Esophagus squamous epithelium (tissue), 5 donors: ENCODE data around the gene CSHL1. TPM values are rescaled to one million over a fixed set of nuclear protein-coding genes. Genes with fewer than 3 reads are reported as not detected.

ENCODE experiments used
- DNase-seq: peaks from one replicate; lab custom pipeline; 2025; lab: John Stamatoyannopoulos, UW
- H3K27ac ChIP-seq, 4 donors: fragments of 200-600 bp; sonication (generic); one replicate each; pipeline ENCODE4 v1.5.1; 2016 to 2019; ENCODE audit warnings: mild to moderate bottlenecking in 1 of 4
- H3K27me3 ChIP-seq, 4 donors: fragments of 200-600 bp; sonication (generic); 1 replicate in 3 of 4; 2 replicates in 1 of 4; pipeline versions ENCODE4 v1.5.1 to v1.6.0; 2017 to 2021; ENCODE audit warnings: antibody characterized with exemption in 1 of 4
- H3K36me3 ChIP-seq, 3 donors: fragments of 200-600 bp; sonication (generic); one replicate each; pipeline ENCODE4 v1.5.1; 2016 to 2019
- H3K4me1 ChIP-seq, 3 donors: fragments of 200-600 bp; sonication (generic); one replicate each; pipeline ENCODE4 v1.5.1; 2017 to 2019
- H3K4me3 ChIP-seq, 4 donors: fragments of 200-600 bp; sonication (generic); 1 replicate in 3 of 4; 2 replicates in 1 of 4; pipeline ENCODE4 v1.5.1; 2016 to 2019; ENCODE audit warnings: mild to moderate bottlenecking in 2 of 4, moderate library complexity in 1 of 4
- H3K9me3 ChIP-seq, 3 donors: fragments of 200-600 bp; sonication (generic); one replicate each; pipeline ENCODE4 v1.5.1; 2016 to 2019
- POLR2A ChIP-seq, 4 donors: fragments of 450-650 bp; IDR thresholded peaks; one replicate each; pipeline ENCODE4 v1.6.1; 2017; ENCODE audit warnings: antibody characterized with exemption in 4 of 4, mild to moderate bottlenecking in 4 of 4, moderate library complexity in 3 of 4
- WGBS, 2 donors: methylation state at CpG; one replicate each; pipeline ENCODE4 v1.1.5; 2018; 5-methylcytosine and 5-hydroxymethylcytosine counted together
- intact Hi-C: fragments of 100-400 bp; cut with DNase I; formaldehyde crosslinking; loops from one replicate; pipeline ENCODE4 v1.15.0; 2022
- total RNA-seq, 4 donors: library from RNA; depleted of rRNA; stranded (reverse); fragments of >200 nt; gene quantifications; one replicate each; pipeline ENCODE4 v1.1.0, GENCODE V29; 2016
- TF ChIP-seq, protein P1 (sequence below), 6 experiments: fragments of 450-650 bp in 4 of 6; fragments of 200-600 bp in 2 of 6; sonication (generic) in 2 of 6; IDR thresholded peaks; one replicate each; pipeline ENCODE4 v1.5.1; 2016 to 2019; ENCODE audit warnings: antibody characterized with exemption in 6 of 6, mild to moderate bottlenecking in 4 of 6, moderate library complexity in 4 of 6
- donor health status: DM: yes; HTN: yes; CAD: no.

The CSHL1 gene
- total RNA-seq, 4 donors from 2014 or later = not detected

DNA sequence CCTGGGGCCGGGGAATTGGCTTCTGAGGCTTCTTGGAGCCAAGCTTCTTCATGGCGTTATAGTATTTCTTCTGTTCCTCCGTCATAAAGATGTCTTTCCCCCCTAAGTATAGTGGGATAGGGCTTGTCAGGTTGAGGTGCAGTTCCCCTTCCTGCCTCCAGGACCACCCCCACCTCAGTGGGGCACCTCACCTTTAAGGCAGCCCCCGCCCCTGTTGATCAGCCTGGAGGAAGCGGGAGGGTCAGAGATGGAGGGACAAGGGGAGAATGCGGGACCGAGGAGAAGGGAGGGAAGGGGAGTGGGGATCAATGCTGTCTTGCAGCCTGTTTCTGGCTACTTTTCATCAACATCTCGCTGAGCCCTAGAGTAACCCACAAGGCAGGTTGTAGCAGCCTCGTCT, 32.7 kb upstream of the CSHL1 start:
- H3K27me3 ChIP-seq = peaks cover 0 to 11% (median 0%) of the 10 kb centered on the region in 4 donors
- no peak overlapping the region for H3K27ac ChIP-seq
- TF ChIP-seq, protein P1, sequence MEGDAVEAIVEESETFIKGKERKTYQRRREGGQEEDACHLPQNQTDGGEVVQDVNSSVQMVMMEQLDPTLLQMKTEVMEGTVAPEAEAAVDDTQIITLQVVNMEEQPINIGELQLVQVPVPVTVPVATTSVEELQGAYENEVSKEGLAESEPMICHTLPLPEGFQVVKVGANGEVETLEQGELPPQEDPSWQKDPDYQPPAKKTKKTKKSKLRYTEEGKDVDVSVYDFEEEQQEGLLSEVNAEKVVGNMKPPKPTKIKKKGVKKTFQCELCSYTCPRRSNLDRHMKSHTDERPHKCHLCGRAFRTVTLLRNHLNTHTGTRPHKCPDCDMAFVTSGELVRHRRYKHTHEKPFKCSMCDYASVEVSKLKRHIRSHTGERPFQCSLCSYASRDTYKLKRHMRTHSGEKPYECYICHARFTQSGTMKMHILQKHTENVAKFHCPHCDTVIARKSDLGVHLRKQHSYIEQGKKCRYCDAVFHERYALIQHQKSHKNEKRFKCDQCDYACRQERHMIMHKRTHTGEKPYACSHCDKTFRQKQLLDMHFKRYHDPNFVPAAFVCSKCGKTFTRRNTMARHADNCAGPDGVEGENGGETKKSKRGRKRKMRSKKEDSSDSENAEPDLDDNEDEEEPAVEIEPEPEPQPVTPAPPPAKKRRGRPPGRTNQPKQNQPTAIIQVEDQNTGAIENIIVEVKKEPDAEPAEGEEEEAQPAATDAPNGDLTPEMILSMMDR (IDR thresholded peaks at IDR 0.05) = peak in 1 of 6 experiments; percentile 11
- TF ChIP-seq POLR2A (IDR thresholded peaks at IDR 0.05) = no peak
- H3K4me3 ChIP-seq = no peak overlapping the region
- 84 to 88% methylated on average over 7 to 8 of the region's 9 CpGs for WGBS, 2 donors
- DNase-seq = no peak
- intact Hi-C loops = no loop called here
- no peaks in the 10 kb centered on the region for H3K9me3 ChIP-seq
- H3K4me1 ChIP-seq = peaks cover 0 to 11% (median 0%) of the 10 kb centered on the region in 3 donors
- no peaks in the 10 kb centered on the region for H3K36me3 ChIP-seq

DNA sequence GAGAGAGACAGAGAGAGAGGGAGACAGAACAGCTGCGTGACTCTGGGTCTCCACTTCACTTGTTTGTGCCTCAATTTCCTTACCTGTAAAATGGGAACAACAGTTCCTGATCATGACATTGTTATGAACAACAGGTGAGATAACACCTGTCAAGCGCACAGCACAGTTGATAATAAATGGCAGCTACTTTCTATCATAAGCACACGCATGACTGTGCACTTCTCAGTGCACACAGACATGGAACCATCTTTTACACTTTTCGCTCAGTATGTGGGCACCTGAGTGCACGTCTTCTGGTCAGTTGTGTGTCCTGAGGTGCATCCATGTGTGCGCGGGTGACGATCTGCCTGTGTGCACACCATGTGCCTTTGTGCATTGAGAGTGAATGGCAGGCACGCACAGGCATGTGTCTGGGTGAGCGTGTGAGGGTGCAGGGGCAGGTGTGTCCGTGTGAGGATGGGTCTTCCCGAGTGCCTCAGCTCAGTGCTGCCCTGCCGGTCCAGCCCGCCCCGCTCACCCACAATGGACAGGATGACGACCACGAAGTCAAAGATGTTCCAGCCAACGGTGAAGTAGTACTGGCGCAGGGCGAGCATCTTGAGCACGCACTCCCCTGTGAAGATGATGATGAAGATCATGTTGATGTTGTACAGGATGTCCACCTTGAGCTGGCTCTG, 31.4 kb upstream of the CSHL1 start:
- Histone ChIP-seq H3K27ac (no peak overlapping the region), H3K4me3 (no peak overlapping the region), H3K9me3 (no peaks in the 10 kb centered on the region), H3K27me3 (peaks cover 0 to 5% (median 0%) of the 10 kb centered on the region in 4 donors), H3K4me1 (peaks cover 0 to 11% (median 0%) of the 10 kb centered on the region in 3 donors), H3K36me3 (no peaks in the 10 kb centered on the region)
- WGBS, 2 donors = 84 to 85% methylated on average over 13 to 15 of the region's 21 CpGs
- DNase-seq = no peak
- TF ChIP-seq, protein P1 (IDR thresholded peaks at IDR 0.05) = no peak
- intact Hi-C loops = no loop called here

DNA sequence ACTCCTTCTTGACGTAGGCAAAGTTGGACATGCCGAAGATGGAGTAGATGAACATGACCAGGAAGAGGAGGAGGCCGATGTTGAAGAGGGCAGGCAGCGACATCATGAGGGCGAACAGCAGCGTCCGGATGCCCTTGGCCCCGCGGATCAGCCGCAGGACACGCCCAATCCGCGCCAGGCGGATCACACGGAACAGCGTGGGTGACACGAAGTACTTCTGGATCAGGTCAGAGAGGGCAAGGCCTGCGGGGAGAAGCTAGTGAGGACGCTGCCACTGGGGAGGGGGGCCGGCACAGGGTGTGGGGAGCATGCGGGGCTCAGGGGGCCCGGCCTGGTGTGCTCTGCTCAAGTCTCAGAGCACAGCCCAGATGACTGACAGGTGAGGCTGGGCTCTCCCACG, 30.7 kb upstream of the CSHL1 start:
- Histone ChIP-seq H3K36me3 (no peaks in the 10 kb centered on the region), H3K4me1 (peaks cover 0 to 8% (median 0%) of the 10 kb centered on the region in 3 donors), H3K9me3 (no peaks in the 10 kb centered on the region), H3K27ac (no peak overlapping the region), H3K4me3 (no peak overlapping the region), H3K27me3 (no peaks in the 10 kb centered on the region)
- 91 to 94% methylated on average over 21 to 23 of the region's 23 CpGs for WGBS, 2 donors
- TF ChIP-seq POLR2A (IDR thresholded peaks at IDR 0.05) = no peak
- TF ChIP-seq, protein P1 (IDR thresholded peaks at IDR 0.05) = no peak
- intact Hi-C loops = no loop called here
- no peak for DNase-seq

DNA sequence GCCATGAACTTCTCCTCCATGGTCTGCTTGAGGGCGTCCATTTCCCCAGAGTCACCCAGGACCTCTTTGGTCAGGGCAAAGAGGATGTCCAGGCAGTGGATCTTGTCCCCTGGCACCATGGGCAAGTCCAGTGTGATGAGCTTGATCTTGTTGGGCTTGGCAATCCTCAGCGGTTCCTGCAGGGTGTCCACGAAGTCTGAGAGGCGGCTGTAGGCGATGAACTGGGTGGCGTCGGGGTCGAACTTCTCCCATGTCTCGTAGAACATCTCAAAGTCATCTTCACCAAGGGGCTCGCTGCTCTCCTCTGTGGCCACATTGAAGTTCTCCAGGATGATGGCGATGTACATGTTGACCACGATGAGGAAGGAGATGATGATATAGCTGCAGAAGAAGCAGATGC, 30.1 kb upstream of the CSHL1 start:
- Histone ChIP-seq H3K27ac (no peak overlapping the region), H3K9me3 (no peaks in the 10 kb centered on the region), H3K4me3 (no peak overlapping the region), H3K4me1 (peaks cover 0 to 3% (median 0%) of the 10 kb centered on the region in 3 donors), H3K36me3 (no peaks in the 10 kb centered on the region), H3K27me3 (no peaks in the 10 kb centered on the region)
- WGBS, 2 donors = 76 to 86% methylated on average over 4 to 10 of the region's 12 CpGs
- intact Hi-C loops = no loop called here
- no peak for DNase-seq
- no peak for TF ChIP-seq POLR2A (IDR thresholded peaks at IDR 0.05)
- TF ChIP-seq, protein P1 (IDR thresholded peaks at IDR 0.05) = no peak

DNA sequence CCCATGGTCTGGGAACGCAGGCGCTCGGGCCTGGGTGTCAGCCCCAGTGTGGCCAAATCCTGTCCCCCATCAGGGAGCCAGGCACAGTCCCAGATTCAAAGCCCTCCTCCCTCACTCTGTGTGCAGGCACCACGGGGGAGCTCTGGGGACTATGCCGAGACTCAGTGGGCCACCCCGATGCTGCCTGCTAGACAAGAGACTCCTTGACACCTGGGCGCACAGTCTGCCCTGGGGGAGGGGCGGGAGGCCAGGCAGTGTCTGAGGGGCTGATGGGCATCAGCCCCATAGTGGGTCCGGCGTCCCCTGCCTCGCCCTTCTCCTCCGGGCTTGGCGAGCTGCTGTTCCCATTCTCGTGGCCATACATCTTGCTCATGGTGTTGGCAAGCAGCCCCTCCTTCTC, 29.5 kb upstream of the CSHL1 start:
- 87% methylated on average over 6 of the region's 14 CpGs; no CpG with 5 or more reads in 1 of the 2 donors for WGBS, 2 donors
- no peaks in the 10 kb centered on the region for H3K4me1 ChIP-seq

More for the DNA sequence above, 29.5 kb upstream of the CSHL1 start:
- DNase-seq = no peak
- H3K36me3 ChIP-seq = no peaks in the 10 kb centered on the region
- no peaks in the 10 kb centered on the region for H3K27me3 ChIP-seq
- TF ChIP-seq, protein P1 (IDR thresholded peaks at IDR 0.05) = no peak
- no peak for TF ChIP-seq POLR2A (IDR thresholded peaks at IDR 0.05)
- H3K27ac ChIP-seq = no peak overlapping the region
- intact Hi-C loops = no loop called here
- H3K9me3 ChIP-seq = no peaks in the 10 kb centered on the region
- no peak overlapping the region for H3K4me3 ChIP-seq
